Right forelimb (tissue), 1 donor: ENCODE data around the gene FSCN2.

Source experiments
- DNase-seq: peaks from one replicate; pipeline ENCODE4 v3.0.0-alpha.2; 2018

FSCN2 gene

GRCh38 chr17:81527591-81528383 lies at the start of gene FSCN2:
Gene FSCN2, plus strand, starts transcription at chr17:81528377. Its CDS starts 155 bp downstream, at chr17:81528532.
- DNase-seq, result no peak

GRCh38 chr17:81479175-81480071 lies 48.8 kb upstream of the FSCN2 start:
- DNase-seq, result no peak

- DNase-seq, result no peak
These were observed 47.8 kb upstream of the FSCN2 start for GRCh38 chr17:81480140-81481072.

GRCh38 chr17:81481073-81481799 lies 46.9 kb upstream of the FSCN2 start:
- DNase-seq, result peak; percentile 88

GRCh38 chr17:81481815-81482505 lies 46.2 kb upstream of the FSCN2 start:
- DNase-seq, result no peak

- DNase-seq, result no peak
These were observed 45.5 kb upstream of the FSCN2 start for GRCh38 chr17:81482673-81483072.

GRCh38 chr17:81483085-81483861 lies 44.9 kb upstream of the FSCN2 start:
- peak; percentile 76 for DNase-seq

- no peak for DNase-seq
These were observed 44.3 kb upstream of the FSCN2 start for GRCh38 chr17:81483862-81484194.

GRCh38 chr17:81484195-81484979 lies 43.8 kb upstream of the FSCN2 start:
- peak; percentile 94 for DNase-seq

- no peak for DNase-seq
These were observed 41.9 kb upstream of the FSCN2 start for GRCh38 chr17:81486199-81486810.

GRCh38 chr17:81487089-81487486 lies 41.1 kb upstream of the FSCN2 start:
- no peak for DNase-seq

GRCh38 chr17:81487487-81488275 lies 40.5 kb upstream of the FSCN2 start:
- peak; percentile 88 for DNase-seq

GRCh38 chr17:81488276-81488860 lies 39.8 kb upstream of the FSCN2 start:
- no peak for DNase-seq

GRCh38 chr17:81489012-81489997 lies 38.9 kb upstream of the FSCN2 start:
- no peak for DNase-seq

GRCh38 chr17:81489998-81490992 lies 37.9 kb upstream of the FSCN2 start:
- DNase-seq, result no peak
